Activated naive CD4-positive, alpha-beta T cell treated with anti-CD3 and anti-CD28 coated beads for 36 hours (primary cell): ENCODE data around the gene PTPRM. TPM values are rescaled to one million over a fixed set of nuclear protein-coding genes. Genes with fewer than 3 reads are reported as not detected.

Source experiments
- CTCF ChIA-PET: fragments of 350-600 bp; sonication (Branson Sonifier 250); formaldehyde crosslinking; loops from one replicate; lab custom pipeline; 2021; ENCODE audit warnings: antibody characterized with exemption; lab: Charles Lee
- DNase-seq: peaks from one replicate; pipeline ENCODE4 v3.0.0-alpha.2; 2020
- H3K27ac Mint-ChIP-seq: one replicate; pipeline ENCODE4 v1.8.0; 2021; ENCODE audit warnings: mild to moderate bottlenecking, mixed read lengths
- H3K27me3 Mint-ChIP-seq: one replicate; pipeline ENCODE4 v1.8.0; 2021; ENCODE audit warnings: low read depth, mixed read lengths
- H3K36me3 Mint-ChIP-seq: one replicate; pipeline ENCODE4 v1.8.0; 2021; ENCODE audit warnings: low read depth, mixed read lengths
- H3K4me1 Mint-ChIP-seq: one replicate; pipeline ENCODE4 v1.8.0; 2021; ENCODE audit warnings: low read depth, mixed read lengths
- H3K4me3 Mint-ChIP-seq: one replicate; pipeline ENCODE4 v1.8.0; 2021; ENCODE audit warnings: mild to moderate bottlenecking, moderate library complexity, mixed read lengths
- H3K9me3 Mint-ChIP-seq: one replicate; pipeline ENCODE4 v1.8.0; 2021; ENCODE audit warnings: mixed read lengths
- intact Hi-C: fragments of 100-400 bp; cut with micrococcal nuclease; formaldehyde crosslinking; loops from one replicate; pipeline ENCODE4 v1.15.1; 2023
- total RNA-seq, 2 experiments: library from RNA; stranded (reverse); gene quantifications; one replicate each; pipeline ENCODE4 v1.2.3, GENCODE V29; 2021

PTPRM gene
- total RNA-seq, 2 experiments from 2014 or later: 4.3 to 6.1 TPM

GRCh38 chr18:8454136-8454535 is 887.0 kb downstream of the PTPRM start:
- CTCF ChIA-PET: no interaction called here
- no peaks in the 10 kb centered on the region for H3K36me3 Mint-ChIP-seq
- H3K27ac Mint-ChIP-seq: no peak overlapping the region
- DNase-seq: no peak
- H3K9me3 Mint-ChIP-seq: no peaks in the 10 kb centered on the region
- intact Hi-C loops: no loop called here
- H3K27me3 Mint-ChIP-seq: no peaks in the 10 kb centered on the region
- no peaks in the 10 kb centered on the region for H3K4me1 Mint-ChIP-seq
- H3K4me3 Mint-ChIP-seq: no peak overlapping the region

GRCh38 chr18:8455661-8456614 is 888.8 kb downstream of the PTPRM start:
- CTCF ChIA-PET: no interaction called here
- no peak overlapping the region for H3K27ac Mint-ChIP-seq
- H3K4me3 Mint-ChIP-seq: no peak overlapping the region
- no peak for DNase-seq
- no peaks in the 10 kb centered on the region for H3K9me3 Mint-ChIP-seq
- intact Hi-C loops: no loop called here
- no peaks in the 10 kb centered on the region for H3K36me3 Mint-ChIP-seq
- H3K4me1 Mint-ChIP-seq: no peaks in the 10 kb centered on the region
- no peaks in the 10 kb centered on the region for H3K27me3 Mint-ChIP-seq
